A549 (cell line): ENCODE measurements around the gene DNAH11. TPM values are rescaled to one million over a fixed set of nuclear protein-coding genes. Genes with fewer than 3 reads are reported as not detected.
A peak's percentile ranks its signal among the peaks of the same experiment; 100 is the strongest.

Source experiments
- ATAC-seq, 2 experiments: fragments of 200-7000 bp in 1 of 2; fragments of >200 bp in 1 of 2; cut with Nextera tagmentation in 1 of 2; cut with Tn5 transposase in 1 of 2; 3 replicates each; pipeline versions ENCODE4 v1.8.0 to v1.9.1; 2018 to 2020; ENCODE audit warnings: mild to moderate bottlenecking in 1 of 2, moderate library complexity in 1 of 2
- CTCF ChIA-PET: fragments of 300-600 bp; sonication (Branson Sonifier 250); formaldehyde crosslinking; extraction: SDS; loops from one replicate; lab custom pipeline; 2021; ENCODE audit warnings: antibody characterized with exemption, inconsistent platforms; lab: Yijun Ruan, JAX
- POLR2A ChIA-PET: fragments of 350-600 bp; formaldehyde crosslinking; extraction: SDS; loops from one replicate; lab custom pipeline; 2021; ENCODE audit warnings: antibody characterized with exemption, inconsistent platforms; lab: Yijun Ruan, JAX
- DNase-seq, 2 experiments: peaks; one replicate each; pipeline versions ENCODE4 v3.0.0 to v3.0.0-alpha.2; 2011 to 2016; ENCODE audit warnings: low read depth in 1 of 2, low spot score in 1 of 2
- FAIRE-seq: peaks from 2 replicates; lab custom pipeline; 2011; peaks lifted over from hg19 to GRCh38; lab: Jason Lieb, UNC
- H3K27ac ChIP-seq, 2 experiments: fragments of >200 bp; sonication (Bioruptor Twin); formaldehyde crosslinking; 3 replicates each; pipeline ENCODE4 v1.5.1; 2016 to 2017
- H3K4me1 ChIP-seq: fragments of >200 bp; sonication (Bioruptor Twin); formaldehyde crosslinking; 3 replicates; pipeline ENCODE4 v1.6.1; 2016
- H3K4me2 ChIP-seq: fragments of >200 bp; sonication (Bioruptor Twin); formaldehyde crosslinking; 3 replicates; pipeline ENCODE4 v1.6.1; 2016
- H3K4me3 ChIP-seq: fragments of >200 bp; sonication (Bioruptor Twin); formaldehyde crosslinking; 3 replicates; pipeline ENCODE4 v1.5.1; 2016
- H3K9me3 ChIP-seq: fragments of >200 bp; sonication (Bioruptor Twin); formaldehyde crosslinking; 3 replicates; pipeline ENCODE4 v1.6.1; 2016
- BHLHE40 ChIP-seq: IDR thresholded peaks from 2 replicates; pipeline ENCODE4 v1.6.1; 2012; ENCODE audit warnings: low read depth, low read length, inconsistent platforms
- CBX2 ChIP-seq: fragments of 200-600 bp; sonication (generic); IDR thresholded peaks from 2 replicates; pipeline ENCODE4 v1.6.1; 2016; ENCODE audit warnings: low read depth, mild to moderate bottlenecking, borderline replicate concordance
- CEBPB ChIP-seq, 2 experiments: fragments of >200 bp in 1 of 2; sonication (Bioruptor Twin) in 1 of 2; formaldehyde crosslinking in 1 of 2; IDR thresholded peaks; 2 replicates each; pipeline ENCODE4 v1.6.1; 2012 to 2016
- CHD4 ChIP-seq: fragments of 200-600 bp; sonication (generic); IDR thresholded peaks from 2 replicates; pipeline ENCODE4 v1.6.1; 2016; ENCODE audit warnings: antibody characterized with exemption, mild to moderate bottlenecking, borderline replicate concordance
- E2F6 ChIP-seq: IDR thresholded peaks from 2 replicates; pipeline ENCODE4 v1.6.1; 2012; ENCODE audit warnings: low read depth, borderline replicate concordance
- ESRRA ChIP-seq: fragments of 150-350 bp; IDR thresholded peaks from 2 replicates; pipeline ENCODE4 v1.6.1; 2014; ENCODE audit warnings: mild to moderate bottlenecking, low read length, borderline replicate concordance
- HDAC2 ChIP-seq: fragments of 200-600 bp; sonication (generic); IDR thresholded peaks from 2 replicates; pipeline ENCODE4 v1.6.1; 2016
- HOXA7 ChIP-seq: fragments of 250-450 bp; sonication (Bioruptor Pico); IDR thresholded peaks from 2 replicates; pipeline ENCODE4 v1.5.0; 2020; ENCODE audit warnings: mild to moderate bottlenecking, moderate library complexity
- HOXB5 ChIP-seq: fragments of 250-450 bp; sonication (Bioruptor Pico); IDR thresholded peaks from 2 replicates; pipeline ENCODE4 v1.5.0; 2020; ENCODE audit warnings: mild to moderate bottlenecking, moderate library complexity
- MAFK ChIP-seq: fragments of 450-650 bp; IDR thresholded peaks from 2 replicates; pipeline ENCODE4 v1.6.1; 2014; ENCODE audit not compliant: partially characterized antibody
- NPAS2 ChIP-seq: fragments of 250-450 bp; sonication (Bioruptor Pico); IDR thresholded peaks from 2 replicates; pipeline ENCODE4 v1.8.0; 2022; ENCODE audit warnings: mild to moderate bottlenecking, moderate library complexity, borderline replicate concordance
- POLR2A ChIP-seq: IDR thresholded peaks from 2 replicates; pipeline ENCODE4 v1.6.1; 2012; ENCODE audit warnings: mild to moderate bottlenecking, low read length
- RCOR1 ChIP-seq: fragments of 150-350 bp; IDR thresholded peaks from 2 replicates; pipeline ENCODE4 v1.6.1; 2014; ENCODE audit warnings: antibody characterized with exemption, low read length, low read depth
- REST ChIP-seq: fragments of 200-600 bp; sonication (generic); IDR thresholded peaks from 2 replicates; pipeline ENCODE4 v1.6.1; 2016; ENCODE audit warnings: antibody characterized with exemption, mild to moderate bottlenecking, moderate library complexity
- RFX5 ChIP-seq: fragments of 450-650 bp; IDR thresholded peaks from 2 replicates; pipeline ENCODE4 v1.7.1; 2014; ENCODE audit warnings: antibody characterized with exemption, mild to moderate bottlenecking, moderate library complexity
- SMC3 ChIP-seq: fragments of >200 bp; sonication (Bioruptor Twin); formaldehyde crosslinking; IDR thresholded peaks from 3 replicates; pipeline ENCODE4 v1.6.1; 2018; ENCODE audit warnings: inconsistent platforms
- TP53 ChIP-seq: fragments of 250-450 bp; sonication (Bioruptor Pico); IDR thresholded peaks from 2 replicates; pipeline ENCODE4 v1.5.0; 2021; ENCODE audit warnings: mild to moderate bottlenecking, moderate library complexity
- ZFP36 ChIP-seq: fragments of 450-650 bp; IDR thresholded peaks from 2 replicates; pipeline ENCODE4 v1.6.1; 2014; ENCODE audit warnings: borderline replicate concordance; ENCODE audit not compliant: partially characterized antibody
- WGBS: methylation state at CpG from one replicate; pipeline ENCODE4 v1.1.6; 2017; ENCODE audit errors: missing lambda C conversion rate; 5-methylcytosine and 5-hydroxymethylcytosine counted together
- polyA plus RNA-seq, 4 experiments: library from polyadenylated mRNA; depleted of rRNA in 3 of 4; stranded (reverse); fragments of >200 nt; fragmentation: RNase III in 1 of 4; extraction: RNeasy Plus Mini Kit Qiagen cat#74134 plus additional on column Dnase treatment in 1 of 4; gene quantifications; 2 replicates in 3 of 4; 3 replicates in 1 of 4; pipeline ENCODE4 v1.2.3, GENCODE V29; 2011 to 2017
- TF ChIP-seq, protein P1 (sequence below): IDR thresholded peaks from 2 replicates; pipeline ENCODE4 v1.6.1; 2012
- TF ChIP-seq, protein P2 (sequence below): fragments of 250-450 bp; sonication (Bioruptor Pico); IDR thresholded peaks from 2 replicates; pipeline ENCODE4 v1.5.0; 2020; ENCODE audit warnings: low read depth, mild to moderate bottlenecking, moderate library complexity
- TF ChIP-seq, protein P3 (sequence below): IDR thresholded peaks from 2 replicates; pipeline ENCODE4 v1.6.1; 2012

The DNAH11 gene
- polyA plus RNA-seq, 2 of the 4 experiments (the other 2 are of a cell fraction): 0.03 to 0.13 TPM

DNA sequence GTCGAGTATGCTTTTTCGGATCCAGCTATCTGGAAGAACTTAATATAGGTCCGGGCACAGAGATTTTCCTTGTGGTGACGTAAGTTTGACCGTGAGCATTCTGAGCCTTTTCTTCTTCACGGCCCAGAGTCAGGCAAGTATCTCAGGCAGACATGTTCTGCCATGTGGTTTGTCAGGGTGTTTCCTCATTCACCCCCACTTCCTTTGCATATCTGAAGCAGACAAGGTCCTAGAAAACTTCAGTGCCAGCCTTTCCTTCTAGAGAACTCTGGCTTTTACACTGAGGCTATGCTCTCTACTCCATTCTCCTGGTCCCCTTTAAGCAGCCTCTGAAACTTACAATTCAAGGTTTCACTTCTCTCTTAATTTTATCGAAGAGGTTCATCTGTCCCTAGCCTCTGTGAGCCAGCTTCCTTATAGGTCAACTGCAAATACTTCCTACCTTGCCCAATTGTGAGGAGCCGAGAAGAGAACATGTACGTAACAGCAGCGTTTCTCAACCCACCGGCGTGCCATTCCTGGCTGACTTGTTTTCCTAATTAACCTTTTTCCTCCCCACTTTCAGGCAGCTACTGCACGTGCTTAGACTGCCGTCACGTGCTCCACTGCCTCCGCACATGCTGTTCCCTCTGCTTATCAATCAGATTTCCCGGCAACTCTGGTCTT is 355.6 kb downstream of the DNAH11 start:
- DNase-seq (no peak), ATAC-seq (no peak), FAIRE-seq (no peak)
- Histone ChIP-seq H3K4me1 (no peaks in the 10 kb centered on the region), H3K4me3 (no peak overlapping the region), H3K27ac (no peak overlapping the region), H3K4me2 (no peak overlapping the region), H3K9me3 (no peaks in the 10 kb centered on the region)
- ChIA-PET POLR2A (no interaction called here), CTCF (no interaction called here)
- 83% methylated on average over 17 of the region's 17 CpGs for WGBS
- TF ChIP-seq CBX2: no peak
- TF ChIP-seq TP53 (CRISPR knock-in tag): no peak
- TF ChIP-seq, protein P1, sequence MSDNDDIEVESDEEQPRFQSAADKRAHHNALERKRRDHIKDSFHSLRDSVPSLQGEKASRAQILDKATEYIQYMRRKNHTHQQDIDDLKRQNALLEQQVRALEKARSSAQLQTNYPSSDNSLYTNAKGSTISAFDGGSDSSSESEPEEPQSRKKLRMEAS: no peak
- no peak for TF ChIP-seq CEBPB (IDR thresholded peaks at IDR 0.05)
- TF ChIP-seq CHD4: no peak
- no peak for TF ChIP-seq RFX5
- TF ChIP-seq ZFP36: no peak
- no peak for TF ChIP-seq MAFK
- no peak for TF ChIP-seq HOXB5
- no peak for TF ChIP-seq ESRRA
- TF ChIP-seq REST: no peak
- TF ChIP-seq BHLHE40: no peak
- TF ChIP-seq, protein P2, sequence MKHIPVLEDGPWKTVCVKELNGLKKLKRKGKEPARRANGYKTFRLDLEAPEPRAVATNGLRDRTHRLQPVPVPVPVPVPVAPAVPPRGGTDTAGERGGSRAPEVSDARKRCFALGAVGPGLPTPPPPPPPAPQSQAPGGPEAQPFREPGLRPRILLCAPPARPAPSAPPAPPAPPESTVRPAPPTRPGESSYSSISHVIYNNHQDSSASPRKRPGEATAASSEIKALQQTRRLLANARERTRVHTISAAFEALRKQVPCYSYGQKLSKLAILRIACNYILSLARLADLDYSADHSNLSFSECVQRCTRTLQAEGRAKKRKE (CRISPR knock-in tag): no peak
- no peak for TF ChIP-seq HOXA7
- TF ChIP-seq E2F6: no peak

GRCh38 chr7:21902240-21902639 is 359.4 kb downstream of the DNAH11 start:
- TF ChIP-seq SMC3: no peak
- no peak for TF ChIP-seq HOXA7
- no peak for TF ChIP-seq POLR2A
- TF ChIP-seq ESRRA: no peak
- TF ChIP-seq RCOR1: no peak
- TF ChIP-seq NPAS2 (CRISPR knock-in tag): no peak
- TF ChIP-seq HDAC2: no peak
- TF ChIP-seq, protein P3, sequence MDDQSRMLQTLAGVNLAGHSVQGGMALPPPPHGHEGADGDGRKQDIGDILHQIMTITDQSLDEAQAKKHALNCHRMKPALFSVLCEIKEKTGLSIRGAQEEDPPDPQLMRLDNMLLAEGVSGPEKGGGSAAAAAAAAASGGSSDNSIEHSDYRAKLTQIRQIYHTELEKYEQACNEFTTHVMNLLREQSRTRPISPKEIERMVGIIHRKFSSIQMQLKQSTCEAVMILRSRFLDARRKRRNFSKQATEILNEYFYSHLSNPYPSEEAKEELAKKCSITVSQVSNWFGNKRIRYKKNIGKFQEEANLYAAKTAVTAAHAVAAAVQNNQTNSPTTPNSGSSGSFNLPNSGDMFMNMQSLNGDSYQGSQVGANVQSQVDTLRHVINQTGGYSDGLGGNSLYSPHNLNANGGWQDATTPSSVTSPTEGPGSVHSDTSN: no peak
- Histone ChIP-seq H3K27ac (no peak overlapping the region), H3K4me1 (no peaks in the 10 kb centered on the region), H3K4me3 (no peak overlapping the region), H3K4me2 (no peak overlapping the region), H3K9me3 (no peaks in the 10 kb centered on the region)
- ChIA-PET POLR2A (no interaction called here), CTCF (no interaction called here)
- ATAC-seq: no peak
- DNase-seq: peak in 1 of 2 experiments; percentile 3
- FAIRE-seq: no peak
- WGBS: 37% methylated on average over 5 of the region's 5 CpGs
